CD4-positive, alpha-beta T cell treated with Interleukin-6 at 100 ng/mL for 8 hours (primary cell): ENCODE results near the gene MAD1L1.
"Not testable (repeated sequence)": the region's sequence is repeated elsewhere in the genome, so short reads cannot be mapped to it uniquely, and the experiment has no call there.

Source experiments
- DNase-seq: peaks from one replicate; pipeline ENCODE4 v3.0.0-alpha.2; 2020; ENCODE audit warnings: mixed read lengths, low spot score

Gene MAD1L1

GRCh38 chr7:2063563-2064260 is 169.0 kb downstream of the MAD1L1 start:
- no peak for DNase-seq

GRCh38 chr7:2062648-2063047 is 170.1 kb downstream of the MAD1L1 start:
- no peak for DNase-seq

- DNase-seq = no peak
Observed at GRCh38 chr7:2060701-2061100, 172.0 kb downstream of the MAD1L1 start.

- no peak for DNase-seq
Observed at GRCh38 chr7:2059964-2060700, 172.6 kb downstream of the MAD1L1 start.

- DNase-seq = not testable (repeated sequence)
Observed at GRCh38 chr7:2058246-2058645, 174.5 kb downstream of the MAD1L1 start.

GRCh38 chr7:2055956-2056355 is 176.8 kb downstream of the MAD1L1 start:
- no peak for DNase-seq

GRCh38 chr7:2054927-2055326 is 177.8 kb downstream of the MAD1L1 start:
- DNase-seq = no peak

GRCh38 chr7:2053395-2053794 is 179.3 kb downstream of the MAD1L1 start:
- DNase-seq = no peak

- DNase-seq = no peak
Observed at GRCh38 chr7:2052657-2053048, 180.1 kb downstream of the MAD1L1 start.

- no peak for DNase-seq
Observed at GRCh38 chr7:2051707-2052656, 180.8 kb downstream of the MAD1L1 start.

- DNase-seq = no peak
Observed at GRCh38 chr7:2050511-2050866, 182.3 kb downstream of the MAD1L1 start.

GRCh38 chr7:2049782-2050510 is 182.8 kb downstream of the MAD1L1 start:
- no peak for DNase-seq

- no peak for DNase-seq
Observed at GRCh38 chr7:2049111-2049781, 183.5 kb downstream of the MAD1L1 start.

GRCh38 chr7:2048531-2048930 is 184.2 kb downstream of the MAD1L1 start:
- DNase-seq = no peak

- no peak for DNase-seq
Observed at GRCh38 chr7:2048006-2048405, 184.7 kb downstream of the MAD1L1 start.

GRCh38 chr7:2046581-2047565 is 185.9 kb downstream of the MAD1L1 start:
- DNase-seq = no peak

GRCh38 chr7:2045559-2046405 is 187.0 kb downstream of the MAD1L1 start:
- no peak for DNase-seq

GRCh38 chr7:2044883-2045471 is 187.8 kb downstream of the MAD1L1 start:
- no peak for DNase-seq
